Measurements from ENCODE around the gene PCCA. TPM values are rescaled to one million over a fixed set of nuclear protein-coding genes. Genes with fewer than 3 reads are reported as not detected.

PCCA gene
- total and polyA plus RNA-seq, 2 of the 13 experiments (the other 11 are each of a cell fraction or from before 2014, with no cell fraction given), result 15.0 to 32.2 TPM

DNA sequence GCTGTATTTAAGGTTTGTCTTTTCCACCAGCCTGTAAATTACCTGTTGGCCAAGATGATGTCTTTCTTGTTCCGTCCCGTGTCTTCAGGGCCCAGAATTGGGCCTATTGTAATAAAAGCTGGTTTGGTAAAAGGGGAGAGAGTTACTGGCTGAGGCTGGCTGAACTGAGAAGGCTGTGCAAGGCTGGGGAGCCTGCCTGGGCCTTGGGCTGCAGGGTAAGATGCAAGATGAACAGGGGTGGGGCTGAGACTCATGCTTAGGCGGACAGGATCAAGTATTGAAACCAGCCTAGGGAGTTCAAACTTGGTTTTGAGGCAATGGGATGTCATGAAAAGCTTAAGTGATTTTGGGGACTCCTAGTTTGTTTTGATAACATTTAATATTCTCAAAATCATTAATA is 142.3 kb downstream of the PCCA start:
- H2AFZ ChIP-seq (ENCODE audit: low read length), result no peak overlapping the region
- in situ Hi-C loops (cut with HindIII; ENCODE audit: extremely low pct_ligation_motif_present, low pct_unique_long_range_greater_than_20kb), result loop anchor here (10.0 to 25.0 kb wide), 2 partner anchors 246 to 569 kb away; partner anchors contain the start of gene ZIC2
- FAIRE-seq, result no peak
- BruUV-seq (replicated peaks), result no TSS peak
- no peaks in the 10 kb centered on the region for H3K79me2 ChIP-seq (ENCODE audit: insufficient read depth, low read length)
- 95% methylated on average over 3 of the region's 3 CpGs for WGBS (ENCODE audit: low lambda C conversion rate)
- H3K4me1 ChIP-seq (ENCODE audit: insufficient read depth, low read length), result peaks cover 26% of the 10 kb centered on the region
- H3K27ac ChIP-seq (ENCODE audit: extremely low read length, insufficient read depth, low read length), result no peak overlapping the region
- intact Hi-C loops (cut with micrococcal nuclease; ENCODE audit: unreplicated experiment), result loop anchor here (10.0 kb wide), 2 partner anchors 146 to 256 kb away; partner anchors contain the start of genes PCCA and ZIC5
- H3K9ac ChIP-seq (ENCODE audit: insufficient read depth, low read depth, low read length), result no peak overlapping the region
- TF ChIP-seq FOXK2 (IDR thresholded peaks at IDR 0.05), result no peak
- TF ChIP-seq SNAPC2 (CRISPR knock-in tag; IDR thresholded peaks at IDR 0.05), result no peak
- TF ChIP-seq, protein P1, sequence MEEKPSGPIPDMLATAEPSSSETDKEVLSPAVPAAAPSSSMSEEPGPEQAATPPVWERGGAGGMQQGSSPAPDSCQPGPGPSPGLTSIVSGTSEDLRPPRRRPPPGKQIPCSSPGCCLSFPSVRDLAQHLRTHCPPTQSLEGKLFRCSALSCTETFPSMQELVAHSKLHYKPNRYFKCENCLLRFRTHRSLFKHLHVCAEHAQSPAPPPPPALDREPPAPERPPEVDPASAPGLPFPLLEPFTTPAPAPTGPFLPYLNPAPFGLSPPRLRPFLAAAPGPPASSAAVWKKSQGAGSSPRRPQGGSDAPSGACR (CRISPR knock-in tag; IDR thresholded peaks at IDR 0.05), result no peak
- no peak for TF ChIP-seq ZNF225 (CRISPR knock-in tag; IDR thresholded peaks at IDR 0.05)
- no peak for TF ChIP-seq FOXP1 (IDR thresholded peaks at IDR 0.05)
- TF ChIP-seq FOXP1 (CRISPR knock-in tag; IDR thresholded peaks at IDR 0.05), result no peak
- no peak for TF ChIP-seq ZNF572 (CRISPR knock-in tag; IDR thresholded peaks at IDR 0.05)
- TF ChIP-seq TOPORS (CRISPR knock-in tag; IDR thresholded peaks at IDR 0.05), result no peak
- TF ChIP-seq, protein P2, sequence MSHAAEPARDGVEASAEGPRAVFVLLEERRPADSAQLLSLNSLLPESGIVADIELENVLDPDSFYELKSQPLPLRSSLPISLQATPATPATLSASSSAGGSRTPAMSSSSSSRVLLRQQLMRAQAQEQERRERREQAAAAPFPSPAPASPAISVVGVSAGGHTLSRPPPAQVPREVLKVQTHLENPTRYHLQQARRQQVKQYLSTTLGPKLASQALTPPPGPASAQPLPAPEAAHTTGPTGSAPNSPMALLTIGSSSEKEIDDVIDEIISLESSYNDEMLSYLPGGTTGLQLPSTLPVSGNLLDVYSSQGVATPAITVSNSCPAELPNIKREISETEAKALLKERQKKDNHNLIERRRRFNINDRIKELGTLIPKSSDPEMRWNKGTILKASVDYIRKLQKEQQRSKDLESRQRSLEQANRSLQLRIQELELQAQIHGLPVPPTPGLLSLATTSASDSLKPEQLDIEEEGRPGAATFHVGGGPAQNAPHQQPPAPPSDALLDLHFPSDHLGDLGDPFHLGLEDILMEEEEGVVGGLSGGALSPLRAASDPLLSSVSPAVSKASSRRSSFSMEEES (CRISPR knock-in tag; IDR thresholded peaks at IDR 0.05), result no peak
- TF ChIP-seq, protein P3, sequence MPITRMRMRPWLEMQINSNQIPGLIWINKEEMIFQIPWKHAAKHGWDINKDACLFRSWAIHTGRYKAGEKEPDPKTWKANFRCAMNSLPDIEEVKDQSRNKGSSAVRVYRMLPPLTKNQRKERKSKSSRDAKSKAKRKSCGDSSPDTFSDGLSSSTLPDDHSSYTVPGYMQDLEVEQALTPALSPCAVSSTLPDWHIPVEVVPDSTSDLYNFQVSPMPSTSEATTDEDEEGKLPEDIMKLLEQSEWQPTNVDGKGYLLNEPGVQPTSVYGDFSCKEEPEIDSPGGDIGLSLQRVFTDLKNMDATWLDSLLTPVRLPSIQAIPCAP (CRISPR knock-in tag; IDR thresholded peaks at IDR 0.05; ENCODE audit: low read depth), result no peak
- no peak for TF ChIP-seq ZBTB21 (CRISPR knock-in tag; IDR thresholded peaks at IDR 0.05)
- TF ChIP-seq, protein P4, sequence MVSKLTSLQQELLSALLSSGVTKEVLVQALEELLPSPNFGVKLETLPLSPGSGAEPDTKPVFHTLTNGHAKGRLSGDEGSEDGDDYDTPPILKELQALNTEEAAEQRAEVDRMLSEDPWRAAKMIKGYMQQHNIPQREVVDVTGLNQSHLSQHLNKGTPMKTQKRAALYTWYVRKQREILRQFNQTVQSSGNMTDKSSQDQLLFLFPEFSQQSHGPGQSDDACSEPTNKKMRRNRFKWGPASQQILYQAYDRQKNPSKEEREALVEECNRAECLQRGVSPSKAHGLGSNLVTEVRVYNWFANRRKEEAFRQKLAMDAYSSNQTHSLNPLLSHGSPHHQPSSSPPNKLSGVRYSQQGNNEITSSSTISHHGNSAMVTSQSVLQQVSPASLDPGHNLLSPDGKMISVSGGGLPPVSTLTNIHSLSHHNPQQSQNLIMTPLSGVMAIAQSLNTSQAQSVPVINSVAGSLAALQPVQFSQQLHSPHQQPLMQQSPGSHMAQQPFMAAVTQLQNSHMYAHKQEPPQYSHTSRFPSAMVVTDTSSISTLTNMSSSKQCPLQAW (CRISPR knock-in tag; IDR thresholded peaks at IDR 0.05), result no peak
- TF ChIP-seq TBP (CRISPR knock-in tag; IDR thresholded peaks at IDR 0.05), result no peak
- TF ChIP-seq ZNF790 (CRISPR knock-in tag; IDR thresholded peaks at IDR 0.05; ENCODE audit: borderline replicate concordance), result no peak
- no peak for TF ChIP-seq NR2F2 (IDR thresholded peaks at IDR 0.05; ENCODE audit: borderline replicate concordance, low read depth)
- DNase-seq (ENCODE audit: low spot score), result no peak
- no peaks in the 10 kb centered on the region; a peak in 1 of 5 replicates for H3K27me3 ChIP-seq (ENCODE audit: control insufficient read depth in 1 of 2, insufficient read depth in 2 of 2, low read length in 2 of 2)
- H4K20me1 ChIP-seq (ENCODE audit: insufficient read depth, low read length), result no peaks in the 10 kb centered on the region
- ChIA-PET POLR2A (no interaction called here), CTCF (ENCODE audit: low intra/inter-chr PET ratio, low total read pairs) (no interaction called here)
- no peaks in the 10 kb centered on the region for H3K9me3 ChIP-seq (ENCODE audit: low read length)
- no peak for ATAC-seq
- H3K4me3 ChIP-seq (replicated peaks in 1 of 3; ENCODE audit: insufficient read depth in 1 of 3, low read depth in 2 of 3, low read length in 3 of 3), result no peak overlapping the region
- H3K4me2 ChIP-seq (ENCODE audit: low read depth, low read length), result no peak overlapping the region
- 0 out of 5 replicates have a peak, but pooled peaks cover 0 to 4% of the 10 kb centered on the region in 2 experiments for H3K36me3 ChIP-seq (replicated peaks in 1 of 2; ENCODE audit: control insufficient read depth in 1 of 2, insufficient read depth in 2 of 2, low read length in 2 of 2)
